Stimulated activated CD8-positive, alpha-beta memory T cell treated with anti-CD3 and anti-CD28 coated beads, Interleukin-7, amount 100 ng/mL, for 48 hours (primary cell): Measurements from ENCODE around the gene GATAD2A.
"Not testable (repeated sequence)": the region's sequence is repeated elsewhere in the genome, so short reads cannot be mapped to it uniquely, and the experiment has no call there.

ENCODE experiments used
- DNase-seq, 2 donors: peaks; one replicate each; pipeline ENCODE4 v3.0.0-alpha.2; 2020; ENCODE audit warnings: low read depth in 1 of 2; ENCODE audit errors: extremely low read depth in 1 of 2

The GATAD2A gene

GRCh38 chr19:19444681-19445155 is 39.2 kb downstream of the GATAD2A start:
- no peak for DNase-seq

GRCh38 chr19:19445288-19445687 is 39.8 kb downstream of the GATAD2A start:
- no peak for DNase-seq

- DNase-seq: no peak
Measured at GRCh38 chr19:19445911-19446361, 40.5 kb downstream of the GATAD2A start.

GRCh38 chr19:19446655-19447437 is 41.4 kb downstream of the GATAD2A start:
- no peak for DNase-seq

GRCh38 chr19:19447536-19448237 is 42.2 kb downstream of the GATAD2A start:
- no peak for DNase-seq

GRCh38 chr19:19448238-19448544 is 42.7 kb downstream of the GATAD2A start:
- DNase-seq: no peak

- DNase-seq: no peak
Measured at GRCh38 chr19:19451429-19452242, 46.2 kb downstream of the GATAD2A start.

- DNase-seq: no peak
Measured at GRCh38 chr19:19452243-19453124, 47.0 kb downstream of the GATAD2A start.

GRCh38 chr19:19453125-19453454 is 47.6 kb downstream of the GATAD2A start:
- DNase-seq: no peak

- not testable (repeated sequence) for DNase-seq
Measured at GRCh38 chr19:19455166-19455919, 49.9 kb downstream of the GATAD2A start.

- DNase-seq: no peak
Measured at GRCh38 chr19:19457671-19458070, 52.2 kb downstream of the GATAD2A start.

GRCh38 chr19:19458110-19458816 is 52.8 kb downstream of the GATAD2A start:
- DNase-seq: no peak

GRCh38 chr19:19459073-19459472 is 53.6 kb downstream of the GATAD2A start:
- no peak for DNase-seq

- DNase-seq: peak in 1 of 2 donors; percentile 70
Measured at GRCh38 chr19:19459707-19460251, 54.3 kb downstream of the GATAD2A start.

GRCh38 chr19:19460258-19460731 is 54.8 kb downstream of the GATAD2A start:
- DNase-seq: no peak

- DNase-seq: peak in 1 of 2 donors; percentile 56
Measured at GRCh38 chr19:19460761-19461265, 55.3 kb downstream of the GATAD2A start.

GRCh38 chr19:19461306-19461670 is 55.8 kb downstream of the GATAD2A start:
- DNase-seq: no peak
